PC-3 (cell line): ENCODE measurements around the gene CFAP73. TPM values are rescaled to one million over a fixed set of nuclear protein-coding genes. Genes with fewer than 3 reads are reported as not detected.

Experiments used
- ATAC-seq: fragments of 200-7000 bp; cut with Tn5 transposase; 2 replicates; pipeline ENCODE4 v1.9.1; 2020; ENCODE audit warnings: mild to moderate bottlenecking, moderate library complexity
- BruUV-seq: library from RNA; stranded (reverse); fragments of 400-500 nt; replicated peaks from 2 replicates; lab custom pipeline; 2021; lab: Mats Ljungman, UMichigan
- CTCF ChIA-PET: fragments of 300-600 bp; sonication (Branson Sonifier 250); formaldehyde crosslinking; loops from one replicate; lab custom pipeline; 2022; ENCODE audit warnings: antibody characterized with exemption; lab: Charles Lee
- POLR2A ChIA-PET: fragments of 300-600 bp; sonication (Branson Sonifier 250); formaldehyde crosslinking; loops from one replicate; lab custom pipeline; 2022; ENCODE audit warnings: antibody characterized with exemption; ENCODE audit not compliant: unreplicated experiment; lab: Charles Lee
- DNase-seq: peaks from one replicate; pipeline ENCODE4 v3.0.0-alpha.2; 2015
- H2AFZ ChIP-seq: fragments of 300-600 bp; sonication (generic); 2 replicates; pipeline ENCODE4 v1.6.0; 2016; ENCODE audit warnings: antibody characterized with exemption, low read length
- H3F3A ChIP-seq: fragments of 300-600 bp; sonication (generic); one replicate; pipeline ENCODE4 v1.6.0; 2017; ENCODE audit warnings: antibody characterized with exemption, low read length, control low read depth, mild to moderate bottlenecking; ENCODE audit not compliant: unreplicated experiment
- H3K27ac ChIP-seq: fragments of 300-600 bp; sonication (generic); 2 replicates; pipeline ENCODE4 v1.5.1; 2016; ENCODE audit warnings: mild to moderate bottlenecking, low read length
- H3K27me3 ChIP-seq: fragments of 300-600 bp; sonication (generic); 2 replicates; pipeline ENCODE4 v1.6.1; 2016; ENCODE audit warnings: low read length, mixed read lengths
- H3K36me3 ChIP-seq: fragments of 300-600 bp; sonication (generic); 2 replicates; pipeline ENCODE4 v1.6.1; 2016; ENCODE audit warnings: low read depth, mixed run types, low read length, mixed read lengths
- H3K4me1 ChIP-seq: fragments of 300-600 bp; sonication (generic); 2 replicates; pipeline ENCODE4 v1.5.1; 2016; ENCODE audit warnings: low read length; ENCODE audit not compliant: insufficient read depth
- H3K4me2 ChIP-seq: fragments of 300-600 bp; sonication (generic); 2 replicates; pipeline ENCODE4 v1.6.0; 2016; ENCODE audit warnings: low read length
- H3K4me3 ChIP-seq: fragments of 300-600 bp; sonication (generic); 2 replicates; pipeline ENCODE4 v1.5.1; 2016; ENCODE audit warnings: mild to moderate bottlenecking, low read length, mixed read lengths
- H3K79me2 ChIP-seq: fragments of 300-600 bp; sonication (generic); 2 replicates; pipeline ENCODE4 v1.6.1; 2017; ENCODE audit warnings: low read length, mixed read lengths
- H3K9ac ChIP-seq: fragments of 300-600 bp; sonication (generic); 2 replicates; pipeline ENCODE4 v1.6.0; 2016; ENCODE audit warnings: mild to moderate bottlenecking, low read length
- H3K9me2 ChIP-seq: fragments of 300-600 bp; sonication (generic); replicated peaks from 2 replicates; pipeline ENCODE4 v1.6.1; 2016; ENCODE audit warnings: mixed run types, low read length, mixed read lengths
- H3K9me3 ChIP-seq: fragments of 300-600 bp; sonication (generic); 2 replicates; pipeline ENCODE4 v1.6.1; 2016; ENCODE audit warnings: low read length, mixed read lengths
- H4K20me1 ChIP-seq: fragments of 300-600 bp; sonication (generic); 2 replicates; pipeline ENCODE4 v1.6.1; 2016; ENCODE audit warnings: low read length, mixed read lengths
- EZH2 ChIP-seq: fragments of 300-600 bp; sonication (generic); IDR thresholded peaks from one replicate; pipeline ENCODE4 v1.6.1; 2017; ENCODE audit warnings: antibody characterized with exemption, mild to moderate bottlenecking, low read length; ENCODE audit not compliant: unreplicated experiment
- EZH2phosphoT487 ChIP-seq: fragments of 300-600 bp; sonication (generic); IDR thresholded peaks from 2 replicates; pipeline ENCODE4 v1.6.1; 2018; ENCODE audit warnings: mild to moderate bottlenecking, antibody characterized with exemption, low read length, borderline replicate concordance
- intact Hi-C: fragments of 100-400 bp; cut with micrococcal nuclease; formaldehyde crosslinking; loops from 2 replicates; pipeline ENCODE4 v1.9.0; 2023
- total RNA-seq: library from RNA; depleted of rRNA; stranded (reverse); fragments of >200 nt; gene quantifications from 2 replicates; pipeline ENCODE4 v1.2.3, GENCODE V29; 2014
- TF ChIP-seq, protein P1 (sequence below): fragments of 300-600 bp; sonication (generic); conservative IDR thresholded peaks from 2 replicates; pipeline ENCODE4 v1.5.1; 2017; ENCODE audit warnings: antibody characterized with exemption, low read depth, mild to moderate bottlenecking, low read length

CFAP73 gene
- total RNA-seq, 1 experiment from 2014 or later, result not detected

DNA sequence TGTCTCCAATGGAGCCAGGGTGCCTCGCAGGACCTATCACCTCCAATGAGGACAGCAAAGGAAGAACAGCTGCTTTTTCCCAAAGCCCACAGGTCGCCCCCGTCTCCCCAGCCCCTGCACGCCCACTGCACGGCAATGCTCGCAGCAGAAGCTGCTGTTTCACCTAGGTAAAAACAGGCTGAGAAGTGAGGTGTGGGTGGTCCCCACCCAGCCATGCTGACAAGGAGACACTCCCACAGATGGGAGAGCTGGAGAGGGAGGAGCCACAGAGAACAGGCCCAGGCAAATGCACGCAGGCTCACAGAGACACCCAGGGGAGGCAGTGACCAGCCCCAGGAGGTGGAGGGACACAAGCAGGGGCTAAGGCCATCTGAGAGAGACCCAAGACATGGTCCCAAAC is 10.4 kb downstream of the CFAP73 start:
- Histone ChIP-seq H3K4me2 (no peak overlapping the region), H3K9me3 (no peaks in the 10 kb centered on the region), H3K79me2 (no peaks in the 10 kb centered on the region), H3F3A (no peaks in the 10 kb centered on the region), H3K4me3 (no peak overlapping the region), H3K4me1 (peaks cover 9% of the 10 kb centered on the region), H2AFZ (no peak overlapping the region), H3K9ac (no peak overlapping the region), H3K36me3 (peaks cover 61% of the 10 kb centered on the region), H3K27ac (no peak overlapping the region), H4K20me1 (peaks cover 15% of the 10 kb centered on the region; the same call in 1 of the 2 replicates), H3K9me2 (no peaks in the 10 kb centered on the region), H3K27me3 (no peaks in the 10 kb centered on the region)
- intact Hi-C loops, result loop anchor here (10.0 kb wide), 1 partner anchor 65 kb away; no protein-coding TSS in a partner anchor
- TF ChIP-seq EZH2phosphoT487 (no peak), EZH2 (no peak)
- TF ChIP-seq, protein P1, sequence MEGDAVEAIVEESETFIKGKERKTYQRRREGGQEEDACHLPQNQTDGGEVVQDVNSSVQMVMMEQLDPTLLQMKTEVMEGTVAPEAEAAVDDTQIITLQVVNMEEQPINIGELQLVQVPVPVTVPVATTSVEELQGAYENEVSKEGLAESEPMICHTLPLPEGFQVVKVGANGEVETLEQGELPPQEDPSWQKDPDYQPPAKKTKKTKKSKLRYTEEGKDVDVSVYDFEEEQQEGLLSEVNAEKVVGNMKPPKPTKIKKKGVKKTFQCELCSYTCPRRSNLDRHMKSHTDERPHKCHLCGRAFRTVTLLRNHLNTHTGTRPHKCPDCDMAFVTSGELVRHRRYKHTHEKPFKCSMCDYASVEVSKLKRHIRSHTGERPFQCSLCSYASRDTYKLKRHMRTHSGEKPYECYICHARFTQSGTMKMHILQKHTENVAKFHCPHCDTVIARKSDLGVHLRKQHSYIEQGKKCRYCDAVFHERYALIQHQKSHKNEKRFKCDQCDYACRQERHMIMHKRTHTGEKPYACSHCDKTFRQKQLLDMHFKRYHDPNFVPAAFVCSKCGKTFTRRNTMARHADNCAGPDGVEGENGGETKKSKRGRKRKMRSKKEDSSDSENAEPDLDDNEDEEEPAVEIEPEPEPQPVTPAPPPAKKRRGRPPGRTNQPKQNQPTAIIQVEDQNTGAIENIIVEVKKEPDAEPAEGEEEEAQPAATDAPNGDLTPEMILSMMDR, result no peak
- no TSS peak for BruUV-seq
- DNase-seq (no peak), ATAC-seq (no peak)
- CTCF ChIA-PET, result no interaction called here
- POLR2A ChIA-PET, result no interaction called here

DNA sequence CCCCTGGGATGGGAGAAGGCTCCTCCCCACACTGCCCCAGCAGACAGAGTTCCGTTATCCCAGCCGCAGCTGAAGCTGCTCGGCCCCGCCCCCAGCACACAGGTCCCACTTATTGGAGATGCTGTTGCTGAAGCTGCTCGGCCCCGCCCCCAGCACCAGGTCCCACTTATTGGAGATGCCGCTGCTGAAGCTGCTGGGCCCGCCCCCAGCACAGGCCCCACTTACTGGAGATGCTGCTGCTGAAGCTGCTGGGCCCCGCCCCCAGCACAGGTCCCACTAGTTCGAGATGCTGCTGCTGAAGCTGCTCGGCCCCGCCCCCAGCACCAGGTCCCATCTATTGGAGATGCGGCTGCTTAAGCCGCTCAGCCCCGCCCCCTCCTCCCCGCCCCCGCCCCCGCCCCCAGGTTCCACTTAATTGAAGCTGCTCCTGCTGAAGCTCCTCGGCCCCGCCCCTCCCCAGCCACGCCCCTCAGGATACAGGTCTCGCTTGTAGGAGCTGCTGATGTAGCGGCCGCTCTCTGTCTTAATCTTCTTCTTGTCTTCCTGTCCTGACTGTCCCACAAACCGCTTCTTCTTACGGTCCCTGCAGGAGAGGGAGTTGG is 12.0 kb downstream of the CFAP73 start:
- ATAC-seq, result no peak
- no peak overlapping the region for H3K9ac ChIP-seq
- no TSS peak for BruUV-seq
- no peak overlapping the region for H3K4me2 ChIP-seq
- no peaks in the 10 kb centered on the region for H3F3A ChIP-seq
- no peaks in the 10 kb centered on the region for H3K79me2 ChIP-seq
- H3K36me3 ChIP-seq, result peaks cover 76% of the 10 kb centered on the region
- H3K4me1 ChIP-seq, result peaks cover 9% of the 10 kb centered on the region
- TF ChIP-seq, protein P1, result no peak
- no peak for TF ChIP-seq EZH2phosphoT487
- no peak for TF ChIP-seq EZH2
- intact Hi-C loops, result no loop called here
- no peaks in the 10 kb centered on the region for H3K27me3 ChIP-seq
- no peak overlapping the region for H3K4me3 ChIP-seq
- ChIA-PET CTCF (no interaction called here), POLR2A (no interaction called here)
- H3K9me3 ChIP-seq, result no peaks in the 10 kb centered on the region
- DNase-seq, result peak; percentile 24
- H2AFZ ChIP-seq, result no peak overlapping the region
- H4K20me1 ChIP-seq, result peaks cover 15% of the 10 kb centered on the region; the same call in 1 of the 2 replicates
- no peaks in the 10 kb centered on the region for H3K9me2 ChIP-seq
- no peak overlapping the region for H3K27ac ChIP-seq
